Nephron progenitor cell (in vitro differentiated cells): ENCODE measurements around the gene TEDC1.

ENCODE experiments used
- DNase-seq: peaks from one replicate; pipeline ENCODE4 v3.0.0; 2021
- H3K27ac Mint-ChIP-seq: 2 replicates; pipeline ENCODE4 v1.8.0; 2021; ENCODE audit warnings: mild to moderate bottlenecking, moderate library complexity, mixed read lengths
- H3K27me3 Mint-ChIP-seq: 2 replicates; pipeline ENCODE4 v1.8.0; 2021; ENCODE audit warnings: mild to moderate bottlenecking, low read depth, mixed read lengths; ENCODE audit not compliant: poor library complexity
- H3K36me3 Mint-ChIP-seq: 2 replicates; pipeline ENCODE4 v1.8.0; 2021; ENCODE audit warnings: low read depth, mixed read lengths
- H3K4me1 Mint-ChIP-seq: 2 replicates; pipeline ENCODE4 v1.8.0; 2021; ENCODE audit warnings: mixed read lengths
- H3K4me3 Mint-ChIP-seq: 2 replicates; pipeline ENCODE4 v1.8.0; 2021; ENCODE audit warnings: mild to moderate bottlenecking, moderate library complexity, mixed read lengths
- H3K9me3 Mint-ChIP-seq: 2 replicates; pipeline ENCODE4 v1.8.0; 2021; ENCODE audit warnings: mild to moderate bottlenecking, moderate library complexity, mixed read lengths
- TF ChIP-seq, protein P1 (sequence below): fragments of 200-600 bp; sonication (generic); IDR thresholded peaks from 2 replicates; pipeline ENCODE4 v1.5.0; 2021; ENCODE audit warnings: antibody characterized with exemption

The TEDC1 gene

DNA sequence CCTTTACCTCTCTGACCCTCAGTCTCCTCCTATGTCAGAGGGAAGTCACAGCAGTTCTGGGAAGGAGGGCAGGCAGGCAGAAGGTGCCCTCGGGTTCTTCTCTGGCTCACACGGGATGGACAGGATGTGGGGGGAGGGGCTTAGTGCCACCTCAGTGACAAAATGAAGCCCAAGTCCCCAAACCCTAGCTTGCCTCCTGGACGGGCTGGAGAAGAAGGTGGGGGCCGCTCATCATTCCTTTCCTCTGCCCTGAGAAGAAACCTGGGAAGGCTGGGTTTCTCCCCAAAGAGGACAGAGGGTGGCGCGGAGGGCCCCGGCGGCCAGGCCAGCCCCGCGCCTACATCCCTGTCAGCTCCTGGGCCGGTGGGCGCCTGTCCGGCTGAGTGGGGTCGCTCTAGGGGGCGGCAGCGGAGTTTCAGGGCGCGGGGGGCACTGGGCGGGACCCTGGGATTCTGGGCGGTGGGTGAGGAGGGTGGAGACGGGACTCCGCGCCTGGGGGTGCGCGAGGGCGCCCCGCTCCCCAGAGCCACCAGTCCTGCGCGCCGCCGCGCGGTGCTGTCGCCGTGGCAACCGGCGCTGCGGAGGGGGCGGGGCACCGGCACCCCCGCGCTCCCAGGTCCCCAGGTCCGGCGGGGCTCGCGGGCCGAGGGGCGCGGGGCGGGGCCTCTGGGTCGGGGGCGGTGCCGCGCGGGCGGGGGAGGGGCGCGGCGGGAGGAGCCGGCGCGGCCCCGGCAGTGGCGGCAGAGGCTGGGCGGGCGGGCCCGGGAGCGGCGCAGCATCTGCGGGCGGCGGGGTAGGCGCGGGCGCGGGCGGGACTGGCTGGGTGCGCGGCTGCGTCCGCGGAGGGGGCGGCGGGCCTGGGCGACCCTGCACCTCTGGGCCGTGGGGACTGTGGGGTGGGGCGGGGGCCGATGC is 35.1 kb downstream of the TEDC1 start, which contains the start of gene TMEM121:
TSS of gene TMEM121 (plus strand) at position 723 of the 915 bp plus-strand sequence. CDS start 2,252 bp downstream, outside the sequence.
- no peaks in the 10 kb centered on the region for H3K36me3 Mint-ChIP-seq
- H3K4me3 Mint-ChIP-seq, result peak within 1 kb of the TSS; percentile 77
- H3K27me3 Mint-ChIP-seq, result peaks cover 48% of the 10 kb centered on the region
- peaks cover 4% of the 10 kb centered on the region for H3K9me3 Mint-ChIP-seq
- H3K27ac Mint-ChIP-seq, result no peak within 1 kb of the TSS
- peaks cover 7% of the 10 kb centered on the region for H3K4me1 Mint-ChIP-seq
- TF ChIP-seq, protein P1, sequence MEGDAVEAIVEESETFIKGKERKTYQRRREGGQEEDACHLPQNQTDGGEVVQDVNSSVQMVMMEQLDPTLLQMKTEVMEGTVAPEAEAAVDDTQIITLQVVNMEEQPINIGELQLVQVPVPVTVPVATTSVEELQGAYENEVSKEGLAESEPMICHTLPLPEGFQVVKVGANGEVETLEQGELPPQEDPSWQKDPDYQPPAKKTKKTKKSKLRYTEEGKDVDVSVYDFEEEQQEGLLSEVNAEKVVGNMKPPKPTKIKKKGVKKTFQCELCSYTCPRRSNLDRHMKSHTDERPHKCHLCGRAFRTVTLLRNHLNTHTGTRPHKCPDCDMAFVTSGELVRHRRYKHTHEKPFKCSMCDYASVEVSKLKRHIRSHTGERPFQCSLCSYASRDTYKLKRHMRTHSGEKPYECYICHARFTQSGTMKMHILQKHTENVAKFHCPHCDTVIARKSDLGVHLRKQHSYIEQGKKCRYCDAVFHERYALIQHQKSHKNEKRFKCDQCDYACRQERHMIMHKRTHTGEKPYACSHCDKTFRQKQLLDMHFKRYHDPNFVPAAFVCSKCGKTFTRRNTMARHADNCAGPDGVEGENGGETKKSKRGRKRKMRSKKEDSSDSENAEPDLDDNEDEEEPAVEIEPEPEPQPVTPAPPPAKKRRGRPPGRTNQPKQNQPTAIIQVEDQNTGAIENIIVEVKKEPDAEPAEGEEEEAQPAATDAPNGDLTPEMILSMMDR, result no peak
- DNase-seq, result peak; percentile 80

DNA sequence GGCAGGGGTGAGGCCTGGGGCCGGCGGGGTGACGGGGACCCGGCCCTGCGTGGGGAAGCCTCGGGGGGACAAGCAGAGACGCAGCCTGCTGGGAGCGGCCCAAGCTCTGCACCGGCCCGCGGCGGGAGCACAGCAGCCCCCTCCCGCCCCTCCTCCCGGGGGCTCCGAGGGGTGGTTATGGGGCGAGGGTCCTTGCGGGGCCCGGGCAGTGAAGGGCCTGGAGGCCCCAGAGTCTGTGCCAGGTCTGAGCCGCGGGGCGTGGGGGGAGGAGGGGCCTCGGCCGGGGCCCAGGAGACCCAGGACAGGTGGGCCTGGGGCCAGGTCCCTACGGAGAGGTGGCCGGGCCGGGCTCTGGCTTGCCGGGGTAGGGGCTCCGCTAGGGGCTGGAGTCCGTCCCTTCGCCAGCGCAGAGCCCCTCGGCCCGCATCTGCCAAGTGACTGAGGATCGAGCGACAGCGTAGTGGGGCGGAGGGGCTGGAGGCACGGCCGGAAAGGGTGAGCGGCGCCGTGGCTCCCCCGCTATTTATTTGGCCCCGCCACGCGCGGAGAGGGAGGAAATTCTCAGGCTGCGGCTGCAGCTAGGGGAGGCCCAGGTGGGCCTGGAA is 35.8 kb downstream of the TEDC1 start:
- Mint-ChIP-seq H3K36me3 (no peaks in the 10 kb centered on the region), H3K27ac (no peak overlapping the region), H3K4me1 (peaks cover 7% of the 10 kb centered on the region), H3K4me3 (peak overlapping the region; percentile 77), H3K9me3 (peaks cover 4% of the 10 kb centered on the region), H3K27me3 (peaks cover 44% of the 10 kb centered on the region)
- TF ChIP-seq, protein P1, result no peak
- DNase-seq, result peak; percentile 39

DNA sequence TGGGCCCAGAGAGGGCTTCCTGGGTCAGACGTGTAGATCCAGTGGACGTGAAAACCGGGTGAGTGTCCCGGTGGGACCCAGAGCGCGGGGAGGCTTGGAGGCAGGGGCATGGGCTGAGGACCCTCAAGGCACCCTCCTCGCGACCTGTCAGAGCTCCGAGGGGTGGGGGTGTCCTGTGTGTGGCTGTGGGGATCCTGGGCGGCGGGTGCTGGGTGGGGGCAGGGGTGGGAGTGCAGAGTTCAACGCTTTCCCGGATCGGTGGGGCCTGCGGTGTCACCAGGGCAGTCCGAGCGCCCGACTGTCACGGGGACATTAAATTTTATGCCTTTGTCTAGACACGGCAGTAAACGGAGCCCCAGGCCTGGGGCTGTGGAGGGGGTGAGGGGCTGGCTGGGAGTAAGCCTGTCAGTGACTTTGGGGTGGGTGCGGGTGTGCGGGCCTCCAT is 36.4 kb downstream of the TEDC1 start:
- peak; percentile 36 for DNase-seq
- Mint-ChIP-seq H3K27me3 (peaks cover 42% of the 10 kb centered on the region), H3K4me1 (peaks cover 7% of the 10 kb centered on the region), H3K4me3 (peak overlapping the region; percentile 77), H3K36me3 (no peaks in the 10 kb centered on the region), H3K9me3 (peaks cover 4% of the 10 kb centered on the region), H3K27ac (no peak overlapping the region)
- TF ChIP-seq, protein P1, result no peak

DNA sequence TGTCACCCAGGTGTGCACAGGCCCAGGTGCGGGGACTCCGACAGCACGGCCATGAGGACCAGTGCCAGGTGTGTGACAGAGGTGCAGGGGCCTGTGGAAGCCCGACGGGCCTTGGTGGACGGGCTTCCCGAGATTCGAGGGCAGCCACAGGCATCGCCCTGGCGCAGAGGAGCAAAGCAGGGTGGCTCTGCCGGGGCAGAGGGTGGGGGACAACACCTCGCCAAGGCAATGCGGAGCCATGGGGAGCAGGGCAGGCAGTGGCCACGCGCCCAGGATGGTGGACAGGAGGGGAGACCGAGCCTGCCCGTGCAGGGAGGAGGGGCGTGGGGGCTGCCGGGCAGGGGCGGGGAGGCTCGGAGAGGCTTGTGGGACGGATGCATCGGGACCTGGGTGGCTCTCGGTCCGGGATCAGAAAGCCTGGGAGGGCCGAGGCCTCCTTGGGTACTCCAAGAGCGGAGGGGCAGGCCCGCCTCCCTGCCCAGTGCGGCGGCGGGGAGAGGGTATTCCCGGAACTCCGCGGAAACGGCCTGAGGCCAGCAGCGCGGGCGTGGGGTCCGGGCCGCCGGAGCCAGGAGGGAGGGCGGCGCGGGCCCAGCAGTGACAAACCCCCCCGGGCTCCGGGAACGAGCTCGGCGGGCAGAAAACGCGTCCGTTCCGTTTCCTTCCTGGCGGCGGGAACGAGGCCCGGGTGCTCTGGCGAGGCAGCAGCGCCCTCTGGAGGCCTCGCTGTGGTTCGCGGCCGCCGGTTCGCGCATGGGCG is 37.0 kb downstream of the TEDC1 start:
- Mint-ChIP-seq H3K4me3 (peak overlapping the region; percentile 77), H3K36me3 (no peaks in the 10 kb centered on the region), H3K4me1 (peaks cover 7% of the 10 kb centered on the region), H3K9me3 (peaks cover 4% of the 10 kb centered on the region), H3K27me3 (peaks cover 41% of the 10 kb centered on the region), H3K27ac (no peak overlapping the region)
- TF ChIP-seq, protein P1, result peak; percentile 67
- peak; percentile 86 for DNase-seq

DNA sequence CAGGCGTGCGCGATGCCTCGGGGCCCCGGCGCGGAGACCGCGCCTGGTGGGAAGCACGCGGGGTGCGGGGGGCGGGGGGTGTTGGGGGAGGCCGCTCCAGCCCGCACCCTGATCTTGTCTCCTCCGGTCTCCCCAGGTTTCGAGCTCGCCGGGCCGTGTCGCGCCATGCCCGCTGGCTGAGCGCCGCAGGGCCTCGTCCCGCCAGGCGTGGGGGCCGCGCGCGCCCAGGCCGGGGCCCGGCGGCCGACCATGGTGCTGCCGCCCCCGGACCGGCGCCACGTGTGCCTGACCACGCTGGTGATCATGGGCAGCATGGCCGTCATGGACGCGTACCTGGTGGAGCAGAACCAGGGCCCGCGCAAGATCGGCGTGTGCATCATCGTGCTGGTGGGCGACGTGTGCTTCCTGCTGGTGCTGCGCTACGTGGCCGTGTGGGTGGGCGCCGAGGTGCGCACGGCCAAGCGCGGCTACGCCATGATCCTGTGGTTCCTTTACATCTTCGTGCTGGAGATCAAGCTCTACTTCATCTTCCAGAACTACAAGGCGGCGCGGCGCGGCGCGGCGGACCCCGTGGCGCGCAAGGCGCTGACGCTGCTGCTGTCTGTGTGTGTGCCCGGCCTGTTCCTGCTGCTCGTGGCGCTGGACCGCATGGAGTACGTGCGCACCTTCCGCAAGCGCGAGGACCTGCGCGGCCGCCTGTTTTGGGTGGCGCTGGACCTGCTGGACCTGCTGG is 37.7 kb downstream of the TEDC1 start:
- Mint-ChIP-seq H3K4me3 (no peak overlapping the region), H3K27me3 (peaks cover 37% of the 10 kb centered on the region), H3K27ac (no peak overlapping the region), H3K9me3 (peaks cover 6% of the 10 kb centered on the region), H3K4me1 (peaks cover 7% of the 10 kb centered on the region), H3K36me3 (no peaks in the 10 kb centered on the region)
- TF ChIP-seq, protein P1, result no peak
- DNase-seq, result no peak
